ENCODE results near the gene IGFN1. TPM values are rescaled to one million over a fixed set of nuclear protein-coding genes. Genes with fewer than 3 reads are reported as not detected.

IGFN1 gene
- total and polyA plus RNA-seq, 2 of the 8 experiments (the other 6 are each of a cell fraction or from before 2014, with no cell fraction given) = not detected

- H3K4ac ChIP-seq (replicated peaks; ENCODE audit: insufficient read length, low read depth, low read length) = no peak overlapping the region
- H2BK15ac ChIP-seq (ENCODE audit: low read length) = 0 out of 2 replicates have a peak overlapping the region, but pooled peaks have one; percentile 23
- H2AK5ac ChIP-seq (ENCODE audit: low read depth, low read length) = no peak overlapping the region
- DNase-seq (ENCODE audit: low read depth in 1 of 2, low spot score in 2 of 2) (peak in 1 of 2 experiments; percentile 28), FAIRE-seq (no peak)
- H2AFZ ChIP-seq (ENCODE audit: low read length) = no peak overlapping the region
- H3K18ac ChIP-seq (ENCODE audit: extremely low read depth, low read length) = no peak overlapping the region
- no peak overlapping the region for H4K91ac ChIP-seq (replicated peaks; ENCODE audit: insufficient read length, low read length)
- no peak overlapping the region for H3K23ac ChIP-seq (ENCODE audit: insufficient read length)
- H3K56ac ChIP-seq (replicated peaks; ENCODE audit: insufficient read length, low read depth, low read length) = no peak overlapping the region
- H4K20me1 ChIP-seq (replicated peaks in 1 of 2; ENCODE audit: control insufficient read depth in 1 of 2, insufficient read depth in 2 of 2, low read length in 2 of 2) = no peaks in the 10 kb centered on the region
- H3K4me1 ChIP-seq (replicated peaks in 1 of 4; ENCODE audit: control insufficient read depth in 3 of 4, insufficient read depth in 4 of 4, low read length in 3 of 4) = peaks cover 0 to 11% (median 10%) of the 10 kb centered on the region in 4 experiments; a peak in 6 of 7 replicates
- H3K27ac ChIP-seq (ENCODE audit: low read depth, low read length) = no peak overlapping the region
- no peaks in the 10 kb centered on the region for H3K79me2 ChIP-seq (ENCODE audit: control insufficient read depth in 1 of 2, insufficient read depth in 2 of 2, low read length in 2 of 2)
- H3K27me3 ChIP-seq (replicated peaks in 1 of 4; ENCODE audit: control insufficient read depth in 3 of 4, extremely low read depth in 1 of 4, insufficient read depth in 3 of 4, low read length in 3 of 4) = peaks cover 0 to 8% (median 0%) of the 10 kb centered on the region in 4 experiments; a peak in 3 of 7 replicates
- no peak overlapping the region for H3K14ac ChIP-seq (ENCODE audit: insufficient read length)
- peaks cover 8% of the 10 kb centered on the region; the same call in 1 of the 2 replicates for H3K23me2 ChIP-seq (ENCODE audit: low read depth, low read length)
- no peak overlapping the region for H3K4me3 ChIP-seq (ENCODE audit: extremely low read depth in 1 of 4, insufficient read depth in 2 of 4, low read depth in 3 of 4, low read length in 4 of 4)
- H2BK20ac ChIP-seq (ENCODE audit: low read length) = no peak overlapping the region
- no peaks in the 10 kb centered on the region for H3K36me3 ChIP-seq (ENCODE audit: control insufficient read depth in 2 of 4, insufficient read depth in 4 of 4, low read length in 3 of 4)
- H3K9ac ChIP-seq (replicated peaks in 1 of 4; ENCODE audit: extremely low read depth in 1 of 4, low read depth in 3 of 4, low read length in 3 of 4) = no peak overlapping the region
- H2BK12ac ChIP-seq (ENCODE audit: low read depth, low read length) = no peak overlapping the region
- no peak overlapping the region for H2BK120ac ChIP-seq (replicated peaks; ENCODE audit: low read depth, low read length)
- H3K79me1 ChIP-seq (ENCODE audit: low read depth, low read length) = no peaks in the 10 kb centered on the region
- H4K5ac ChIP-seq (ENCODE audit: insufficient read length, low read depth, low read length) = no peak overlapping the region
- H4K8ac ChIP-seq (ENCODE audit: extremely low read depth, insufficient read depth, low read length) = no peak overlapping the region
- no peaks in the 10 kb centered on the region for H3K9me3 ChIP-seq (ENCODE audit: insufficient read depth in 2 of 2, low read depth in 1 of 2, low read length in 1 of 2)
- ChIA-PET CTCF (ENCODE audit: partially characterized antibody) (interaction anchor here (0.6 to 9.7 kb wide), 14 partner anchors 10 to 1922 kb away, joined by 3 to 154 read pairs (median 4); no protein-coding TSS in a partner anchor), POLR2A (ENCODE audit: partially characterized antibody) (interaction anchor here (1.2 kb wide), 1 partner anchor 60 kb away, joined by 4 read pairs; no protein-coding TSS in a partner anchor)
- no peak for TF ChIP-seq CHD1 (IDR thresholded peaks at IDR 0.05; ENCODE audit: low read depth, low read length)
- TF ChIP-seq SP1 (IDR thresholded peaks at IDR 0.05; ENCODE audit: low read depth, low read length) = no peak
- no peak for TF ChIP-seq TAF1 (IDR thresholded peaks at IDR 0.05; ENCODE audit: low read depth, low read length)
- no peak for TF ChIP-seq MAFK (IDR thresholded peaks at IDR 0.05; ENCODE audit: low read depth, low read length)
- no peak for TF ChIP-seq EGR1 (IDR thresholded peaks at IDR 0.05; ENCODE audit: borderline replicate concordance, low read depth, low read length)
- no peak for TF ChIP-seq FOSL1 (IDR thresholded peaks at IDR 0.05; ENCODE audit: insufficient read depth, low read depth, low read length)
- no peak for TF ChIP-seq KDM5A (IDR thresholded peaks at IDR 0.05; ENCODE audit: low read length)
- TF ChIP-seq TCF12 (IDR thresholded peaks at IDR 0.05; ENCODE audit: low read depth, low read length) = no peak
- TF ChIP-seq BCL11A (IDR thresholded peaks at IDR 0.05; ENCODE audit: low read depth in 2 of 2, low read length in 2 of 2) = no peak
- TF ChIP-seq EP300 (IDR thresholded peaks at IDR 0.05; ENCODE audit: borderline replicate concordance in 1 of 2, low read depth in 2 of 2, low read length in 2 of 2) = no peak
- no peak for TF ChIP-seq EZH2 (IDR thresholded peaks at IDR 0.05; ENCODE audit: low read depth, low read length, severe bottlenecking)
- no peak for TF ChIP-seq TEAD4 (IDR thresholded peaks at IDR 0.05; ENCODE audit: low read depth, low read length)
- no peak for TF ChIP-seq RXRA (IDR thresholded peaks at IDR 0.05; ENCODE audit: insufficient read depth, low read depth, low read length)
- WGBS, 2 experiments (ENCODE audit: extremely low coverage in 1 of 2, insufficient coverage in 1 of 2, insufficient read length in 1 of 2, insufficient replicate concordance in 2 of 2, low coverage in 1 of 2, low lambda C conversion rate in 2 of 2, missing lambda C conversion rate in 1 of 2) = 96% methylated on average over 5 of the region's 6 CpGs; no CpG with 5 or more reads in 1 of the 2 experiments
- no peak overlapping the region for H2BK5ac ChIP-seq (ENCODE audit: low read depth, low read length)
- no peak overlapping the region for H3K4me2 ChIP-seq (ENCODE audit: insufficient read depth in 1 of 2, low read depth in 2 of 2, low read length in 2 of 2)
Observed at GRCh38 chr1:201264072-201264471, 73.4 kb downstream of the IGFN1 start.

Data from H1 (cell line).